Colonic mucosa (tissue), 4 donors: ENCODE results near the gene MPL. TPM values are rescaled to one million over a fixed set of nuclear protein-coding genes. Genes with fewer than 3 reads are reported as not detected.

ENCODE experiments used
- DNase-seq: peaks from one replicate; pipeline ENCODE4 v3.0.0-alpha.2; 2020
- H3K27ac ChIP-seq: fragments of 200-600 bp; one replicate; pipeline ENCODE4 v1.8.0; 2021
- H3K27me3 ChIP-seq: fragments of 200-600 bp; one replicate; pipeline ENCODE4 v1.8.0; 2021
- H3K36me3 ChIP-seq: fragments of 200-600 bp; one replicate; pipeline ENCODE4 v1.8.0; 2021
- H3K4me1 ChIP-seq: fragments of 200-600 bp; one replicate; pipeline ENCODE4 v1.8.0; 2021; ENCODE audit warnings: mild to moderate bottlenecking
- H3K4me3 ChIP-seq: fragments of 200-600 bp; one replicate; pipeline ENCODE4 v1.8.0; 2021
- H3K9ac ChIP-seq, 2 donors: one replicate each; pipeline ENCODE4 v1.7.0; 2013; ENCODE audit warnings: control low read depth in 2 of 2, low read depth in 2 of 2, low read length in 2 of 2
- H3K9me3 ChIP-seq: fragments of 200-600 bp; one replicate; pipeline ENCODE4 v1.8.0; 2021
- intact Hi-C: fragments of 100-400 bp; cut with DNase I; formaldehyde crosslinking; loops from one replicate; pipeline ENCODE4 v1.14.1; 2022
- total RNA-seq, 2 donors: library from RNA; stranded (reverse); fragmentation: NEBNext Ultra II Directional in 1 of 2; extraction: Animal tissue kit (Norgen Biotek cat#: 25700) in 1 of 2; gene quantifications; one replicate each; pipeline ENCODE4 v1.2.1, GENCODE V29; 2021
- TF ChIP-seq, protein P1 (sequence below): fragments of 200-600 bp; IDR thresholded peaks from one replicate; pipeline ENCODE4 v1.8.0; 2022; ENCODE audit warnings: antibody characterized with exemption, mild to moderate bottlenecking
- donor health status: healthy.
- donor health status: DM: no; HTN: no; CAD: no.
- donor health status: DM: no; HTN: no; CAD: no.

MPL gene
- total RNA-seq, 2 donors from 2014 or later: 0.12 TPM; not detected in 1

- Histone ChIP-seq H3K27me3 (no peaks in the 10 kb centered on the region), H3K27ac (peak overlapping the region; percentile 96), H3K9me3 (no peaks in the 10 kb centered on the region), H3K36me3 (peaks cover 25% of the 10 kb centered on the region), H3K4me3 (peak overlapping the region; percentile 53), H3K9ac (peak overlapping the region; percentile 47 to 97), H3K4me1 (peaks cover 13% of the 10 kb centered on the region)
- intact Hi-C loops: no loop called here
- TF ChIP-seq, protein P1, sequence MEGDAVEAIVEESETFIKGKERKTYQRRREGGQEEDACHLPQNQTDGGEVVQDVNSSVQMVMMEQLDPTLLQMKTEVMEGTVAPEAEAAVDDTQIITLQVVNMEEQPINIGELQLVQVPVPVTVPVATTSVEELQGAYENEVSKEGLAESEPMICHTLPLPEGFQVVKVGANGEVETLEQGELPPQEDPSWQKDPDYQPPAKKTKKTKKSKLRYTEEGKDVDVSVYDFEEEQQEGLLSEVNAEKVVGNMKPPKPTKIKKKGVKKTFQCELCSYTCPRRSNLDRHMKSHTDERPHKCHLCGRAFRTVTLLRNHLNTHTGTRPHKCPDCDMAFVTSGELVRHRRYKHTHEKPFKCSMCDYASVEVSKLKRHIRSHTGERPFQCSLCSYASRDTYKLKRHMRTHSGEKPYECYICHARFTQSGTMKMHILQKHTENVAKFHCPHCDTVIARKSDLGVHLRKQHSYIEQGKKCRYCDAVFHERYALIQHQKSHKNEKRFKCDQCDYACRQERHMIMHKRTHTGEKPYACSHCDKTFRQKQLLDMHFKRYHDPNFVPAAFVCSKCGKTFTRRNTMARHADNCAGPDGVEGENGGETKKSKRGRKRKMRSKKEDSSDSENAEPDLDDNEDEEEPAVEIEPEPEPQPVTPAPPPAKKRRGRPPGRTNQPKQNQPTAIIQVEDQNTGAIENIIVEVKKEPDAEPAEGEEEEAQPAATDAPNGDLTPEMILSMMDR: no peak
- DNase-seq: no peak
Measured at GRCh38 chr1:43365678-43366077, 28.1 kb downstream of the MPL start.

GRCh38 chr1:43366179-43366578, 28.6 kb downstream of the MPL start:
- peaks cover 13% of the 10 kb centered on the region for H3K4me1 ChIP-seq
- H3K9me3 ChIP-seq: no peaks in the 10 kb centered on the region
- peak overlapping the region; percentile 53 for H3K4me3 ChIP-seq
- H3K9ac ChIP-seq: peak overlapping the region; percentile 93 to 97
- peak; percentile 94 for DNase-seq
- intact Hi-C loops: no loop called here
- H3K36me3 ChIP-seq: peaks cover 25% of the 10 kb centered on the region
- TF ChIP-seq, protein P1: no peak
- no peaks in the 10 kb centered on the region for H3K27me3 ChIP-seq
- H3K27ac ChIP-seq: peak overlapping the region; percentile 96

GRCh38 chr1:43366601-43367025, 29.0 kb downstream of the MPL start:
- no peaks in the 10 kb centered on the region for H3K9me3 ChIP-seq
- intact Hi-C loops: no loop called here
- peaks cover 13% of the 10 kb centered on the region for H3K4me1 ChIP-seq
- H3K36me3 ChIP-seq: peaks cover 25% of the 10 kb centered on the region
- peak overlapping the region; percentile 93 to 97 for H3K9ac ChIP-seq
- no peak for DNase-seq
- TF ChIP-seq, protein P1: no peak
- H3K4me3 ChIP-seq: peak overlapping the region; percentile 53
- H3K27me3 ChIP-seq: no peaks in the 10 kb centered on the region
- H3K27ac ChIP-seq: peak overlapping the region; percentile 96

GRCh38 chr1:43367026-43367903, 29.6 kb downstream of the MPL start:
- TF ChIP-seq, protein P1: no peak
- peak overlapping the region; percentile 93 to 97 for H3K9ac ChIP-seq
- DNase-seq: peak; percentile 44
- peak overlapping the region; percentile 53 for H3K4me3 ChIP-seq
- peaks cover 25% of the 10 kb centered on the region for H3K36me3 ChIP-seq
- H3K27me3 ChIP-seq: no peaks in the 10 kb centered on the region
- H3K27ac ChIP-seq: peak overlapping the region; percentile 96
- peaks cover 13% of the 10 kb centered on the region for H3K4me1 ChIP-seq
- H3K9me3 ChIP-seq: no peaks in the 10 kb centered on the region
- intact Hi-C loops: no loop called here

GRCh38 chr1:43367904-43368645, 30.5 kb downstream of the MPL start, which contains the start of gene ELOVL1:
Gene ELOVL1, minus strand, starts transcription at chr1:43368011. Its CDS starts 2,402 bp downstream, at chr1:43365609.
- H3K4me1 ChIP-seq: peaks cover 13% of the 10 kb centered on the region
- no peaks in the 10 kb centered on the region for H3K27me3 ChIP-seq
- TF ChIP-seq, protein P1: no peak
- peak; percentile 94 for DNase-seq
- peak within 1 kb of the TSS; percentile 53 for H3K4me3 ChIP-seq
- H3K27ac ChIP-seq: peak within 1 kb of the TSS; percentile 96
- H3K36me3 ChIP-seq: peaks cover 18% of the 10 kb centered on the region
- H3K9me3 ChIP-seq: no peaks in the 10 kb centered on the region
- H3K9ac ChIP-seq: peak within 1 kb of the TSS; percentile 93 to 97
- intact Hi-C loops: no loop called here
